ENCODE measurements around the gene ERBB4.
A peak's percentile ranks its signal among the peaks of the same experiment; 100 is the strongest.

Gene ERBB4

DNA sequence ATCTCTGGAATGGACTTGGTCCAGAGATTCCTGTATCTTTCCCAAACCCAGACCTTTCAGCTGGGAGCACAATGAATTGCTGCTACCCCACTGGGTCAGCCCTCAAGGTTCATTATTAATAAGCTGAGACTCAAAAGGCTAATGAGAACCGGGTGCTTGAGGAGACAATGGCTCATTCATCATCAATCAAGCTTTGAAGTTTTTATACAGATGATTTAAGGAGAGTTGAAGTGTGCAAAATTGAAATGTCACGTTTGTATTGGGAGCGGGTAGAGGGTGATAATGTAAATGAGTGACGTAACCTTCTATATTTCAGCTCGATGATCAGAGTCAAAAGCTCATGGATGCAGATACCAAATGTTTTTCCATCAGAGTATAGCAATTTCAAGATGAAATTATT lies 744.9 kb downstream of the ERBB4 start:
- H3K4me3 ChIP-seq (ENCODE audit: low read length in 2 of 2), result no peak overlapping the region
- H2BK120ac ChIP-seq (ENCODE audit: low read depth, low read length), result no peak overlapping the region
- no peaks in the 10 kb centered on the region for H3K36me3 ChIP-seq (replicated peaks in 1 of 2; ENCODE audit: control insufficient read depth in 2 of 2, insufficient read depth in 2 of 2, low read length in 2 of 2)
- whole genome bisulfite sequencing, 2 donors (ENCODE audit: extremely low coverage in 2 of 2, insufficient read length in 2 of 2, insufficient replicate concordance in 1 of 2), result no CpG with 5 or more reads among the region's 5 CpGs
- H3K27ac ChIP-seq (replicated peaks; ENCODE audit: low read length), result no peak overlapping the region
- no peak overlapping the region for H4K91ac ChIP-seq (ENCODE audit: low read depth, low read length, poor library complexity)
- H3K4ac ChIP-seq (ENCODE audit: low read length), result no peak overlapping the region
- H2AK5ac ChIP-seq (ENCODE audit: low read depth, low read length), result no peak overlapping the region
- H2BK5ac ChIP-seq (ENCODE audit: low read length), result no peak overlapping the region
- H3K23ac ChIP-seq (ENCODE audit: low read depth, low read length, poor library complexity), result no peak overlapping the region
- H2BK15ac ChIP-seq (ENCODE audit: low read length), result no peak overlapping the region
- H3K4me2 ChIP-seq (ENCODE audit: insufficient read depth, low read length, poor library complexity, severe bottlenecking), result no peak overlapping the region
- H3K27me3 ChIP-seq (ENCODE audit: control insufficient read depth in 3 of 3, insufficient read depth in 3 of 3, low read depth in 1 of 3, low read length in 3 of 3), result no peaks in the 10 kb centered on the region
- H3K18ac ChIP-seq (ENCODE audit: low read length), result no peak overlapping the region
- H3K79me1 ChIP-seq (ENCODE audit: low read depth, low read length), result no peaks in the 10 kb centered on the region
- H3K9ac ChIP-seq (ENCODE audit: low read depth, low read length, poor library complexity), result no peak overlapping the region
- H3K9me3 ChIP-seq (replicated peaks in 1 of 2; ENCODE audit: control insufficient read depth in 2 of 2, insufficient read depth in 1 of 2, low read depth in 1 of 2, low read length in 2 of 2), result no peaks in the 10 kb centered on the region
- no peak overlapping the region for H2BK12ac ChIP-seq (ENCODE audit: low read length)
- peaks cover 0 to 1% of the 10 kb centered on the region in 2 donors for H3K4me1 ChIP-seq (ENCODE audit: control insufficient read depth in 2 of 2, insufficient read depth in 1 of 2, low read depth in 1 of 2, low read length in 2 of 2)
- no peak overlapping the region for H3K14ac ChIP-seq (ENCODE audit: low read length)
- no peak for DNase-seq (ENCODE audit: low spot score)
- H4K8ac ChIP-seq (ENCODE audit: low read depth, low read length), result no peak overlapping the region
- no peak overlapping the region for H2AFZ ChIP-seq (ENCODE audit: low read length)

DNA sequence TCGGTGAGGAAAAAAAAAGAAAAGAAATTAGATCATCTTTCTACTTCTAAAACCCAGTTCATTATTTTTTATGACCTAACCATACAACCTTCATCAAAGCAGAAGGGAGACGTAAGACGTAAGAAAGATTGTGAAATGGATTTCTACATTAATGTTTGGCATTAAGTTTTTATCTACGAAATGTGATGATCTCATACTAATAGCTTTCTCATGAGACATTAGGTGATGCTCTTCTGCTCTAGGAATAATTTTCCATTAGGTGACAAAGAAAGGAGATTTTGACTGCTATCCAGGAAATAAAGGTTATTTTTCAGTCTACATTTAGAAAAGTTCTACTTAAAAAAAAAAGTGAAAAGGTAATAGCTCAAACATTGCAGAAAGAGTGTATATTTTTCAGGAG lies 748.6 kb downstream of the ERBB4 start:
- Histone ChIP-seq H3K14ac (ENCODE audit: low read length) (no peak overlapping the region), H2BK5ac (ENCODE audit: low read length) (no peak overlapping the region), H3K9me3 (replicated peaks in 1 of 2; ENCODE audit: control insufficient read depth in 2 of 2, insufficient read depth in 1 of 2, low read depth in 1 of 2, low read length in 2 of 2) (no peaks in the 10 kb centered on the region), H2AFZ (ENCODE audit: low read length) (no peak overlapping the region), H2AK5ac (ENCODE audit: low read depth, low read length) (no peak overlapping the region), H3K36me3 (replicated peaks in 1 of 2; ENCODE audit: control insufficient read depth in 2 of 2, insufficient read depth in 2 of 2, low read length in 2 of 2) (no peaks in the 10 kb centered on the region), H3K4me3 (ENCODE audit: low read length in 2 of 2) (no peak overlapping the region), H3K27me3 (ENCODE audit: control insufficient read depth in 3 of 3, insufficient read depth in 3 of 3, low read depth in 1 of 3, low read length in 3 of 3) (no peaks in the 10 kb centered on the region), H3K79me1 (ENCODE audit: low read depth, low read length) (no peaks in the 10 kb centered on the region), H3K4ac (ENCODE audit: low read length) (no peak overlapping the region), H3K4me1 (ENCODE audit: control insufficient read depth in 2 of 2, insufficient read depth in 1 of 2, low read depth in 1 of 2, low read length in 2 of 2) (peaks cover 0 to 1% of the 10 kb centered on the region in 2 donors), H3K4me2 (ENCODE audit: insufficient read depth, low read length, poor library complexity, severe bottlenecking) (no peak overlapping the region), H3K27ac (replicated peaks; ENCODE audit: low read length) (no peak overlapping the region), H3K18ac (ENCODE audit: low read length) (no peak overlapping the region), H2BK12ac (ENCODE audit: low read length) (no peak overlapping the region), H4K8ac (ENCODE audit: low read depth, low read length) (no peak overlapping the region), H2BK15ac (ENCODE audit: low read length) (no peak overlapping the region), H4K91ac (ENCODE audit: low read depth, low read length, poor library complexity) (no peak overlapping the region), H3K23ac (ENCODE audit: low read depth, low read length, poor library complexity) (no peak overlapping the region), H2BK120ac (ENCODE audit: low read depth, low read length) (no peak overlapping the region), H3K9ac (ENCODE audit: low read depth, low read length, poor library complexity) (no peak overlapping the region)
- no peak for DNase-seq (ENCODE audit: low spot score)
- WGBS, 2 donors (ENCODE audit: extremely low coverage in 2 of 2, insufficient read length in 2 of 2, insufficient replicate concordance in 1 of 2), result no CpG with 5 or more reads among the region's 4 CpGs

DNA sequence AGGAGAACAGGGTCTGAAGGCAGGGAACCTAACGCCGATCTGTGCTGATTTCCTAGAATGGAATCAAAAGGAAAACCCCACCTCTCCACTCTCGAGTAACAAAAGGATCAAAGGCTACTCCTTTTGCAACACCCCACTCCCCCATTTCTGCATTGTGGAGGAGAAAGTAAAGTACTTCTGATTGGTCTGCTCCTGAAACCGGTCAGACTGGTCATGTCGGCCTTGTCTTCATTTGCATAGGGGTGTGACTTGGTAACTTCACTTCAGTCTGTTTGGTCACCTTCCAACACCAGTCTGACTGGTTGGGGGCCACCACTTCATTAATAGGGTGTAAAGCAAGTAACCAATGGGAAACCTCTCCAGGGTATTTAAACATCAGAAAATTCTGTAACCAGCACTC lies 771.9 kb downstream of the ERBB4 start:
- H3K27me3 ChIP-seq (ENCODE audit: control insufficient read depth in 3 of 3, insufficient read depth in 3 of 3, low read depth in 1 of 3, low read length in 3 of 3), result no peaks in the 10 kb centered on the region
- no peak for DNase-seq (ENCODE audit: low spot score)
- no CpG with 5 or more reads among the region's 5 CpGs for WGBS, 2 donors (ENCODE audit: extremely low coverage in 2 of 2, insufficient read length in 2 of 2, insufficient replicate concordance in 1 of 2)

DNA sequence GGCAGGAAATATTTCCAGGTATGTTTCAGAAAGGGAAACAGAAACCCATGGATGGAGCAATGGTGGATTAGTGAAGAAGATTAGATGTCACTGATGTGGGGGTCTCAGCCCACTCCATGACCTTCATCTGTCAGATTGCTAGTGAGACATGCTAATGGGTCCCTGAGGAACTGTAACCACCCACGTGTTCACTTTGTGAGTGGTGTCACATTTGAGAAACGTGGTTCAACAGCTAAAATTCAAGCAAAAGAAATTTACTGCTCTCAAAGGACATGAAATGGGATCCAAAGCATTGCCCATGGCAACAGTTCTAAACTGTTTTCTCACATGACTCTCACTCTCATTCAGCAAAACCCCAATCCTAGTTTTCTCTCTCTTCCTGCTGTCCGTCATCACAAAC lies 776.1 kb downstream of the ERBB4 start:
- Histone ChIP-seq H3K18ac (ENCODE audit: low read length) (no peak overlapping the region), H3K36me3 (replicated peaks in 1 of 2; ENCODE audit: control insufficient read depth in 2 of 2, insufficient read depth in 2 of 2, low read length in 2 of 2) (no peaks in the 10 kb centered on the region), H2BK12ac (ENCODE audit: low read length) (no peak overlapping the region), H3K4me1 (ENCODE audit: control insufficient read depth in 2 of 2, insufficient read depth in 1 of 2, low read depth in 1 of 2, low read length in 2 of 2) (peaks cover 0 to 9% of the 10 kb centered on the region in 2 donors), H3K23ac (ENCODE audit: low read depth, low read length, poor library complexity) (no peak overlapping the region), H3K14ac (ENCODE audit: low read length) (no peak overlapping the region), H3K27me3 (ENCODE audit: control insufficient read depth in 3 of 3, insufficient read depth in 3 of 3, low read depth in 1 of 3, low read length in 3 of 3) (no peaks in the 10 kb centered on the region), H3K4me3 (ENCODE audit: low read length in 2 of 2) (no peak overlapping the region), H3K9ac (ENCODE audit: low read depth, low read length, poor library complexity) (no peak overlapping the region), H3K4ac (ENCODE audit: low read length) (no peak overlapping the region), H2BK5ac (ENCODE audit: low read length) (no peak overlapping the region), H2BK15ac (ENCODE audit: low read length) (no peak overlapping the region), H2AK5ac (ENCODE audit: low read depth, low read length) (no peak overlapping the region), H3K9me3 (replicated peaks in 1 of 2; ENCODE audit: control insufficient read depth in 2 of 2, insufficient read depth in 1 of 2, low read depth in 1 of 2, low read length in 2 of 2) (peaks cover 0 to 1% of the 10 kb centered on the region in 2 donors), H2AFZ (ENCODE audit: low read length) (peak overlapping the region; percentile 0), H4K91ac (ENCODE audit: low read depth, low read length, poor library complexity) (no peak overlapping the region), H2BK120ac (ENCODE audit: low read depth, low read length) (no peak overlapping the region), H3K79me1 (ENCODE audit: low read depth, low read length) (no peaks in the 10 kb centered on the region), H3K27ac (replicated peaks; ENCODE audit: low read length) (no peak overlapping the region), H4K8ac (ENCODE audit: low read depth, low read length) (no peak overlapping the region), H3K4me2 (ENCODE audit: insufficient read depth, low read length, poor library complexity, severe bottlenecking) (no peak overlapping the region)
- no peak for DNase-seq (ENCODE audit: low spot score)
- no CpG with 5 or more reads among the region's 3 CpGs for WGBS, 2 donors (ENCODE audit: extremely low coverage in 2 of 2, insufficient read length in 2 of 2, insufficient replicate concordance in 1 of 2)

More for the DNA sequence above, 771.9 kb downstream of the ERBB4 start:
- no peak overlapping the region for H2AFZ ChIP-seq (ENCODE audit: low read length)
- H3K18ac ChIP-seq (ENCODE audit: low read length), result no peak overlapping the region
- H2BK120ac ChIP-seq (ENCODE audit: low read depth, low read length), result no peak overlapping the region
- no peak overlapping the region for H4K91ac ChIP-seq (ENCODE audit: low read depth, low read length, poor library complexity)
- no peak overlapping the region for H3K4me3 ChIP-seq (ENCODE audit: low read length in 2 of 2)
- no peak overlapping the region for H2BK12ac ChIP-seq (ENCODE audit: low read length)
- no peak overlapping the region for H3K14ac ChIP-seq (ENCODE audit: low read length)
- no peak overlapping the region for H3K4me2 ChIP-seq (ENCODE audit: insufficient read depth, low read length, poor library complexity, severe bottlenecking)
- H3K9ac ChIP-seq (ENCODE audit: low read depth, low read length, poor library complexity), result no peak overlapping the region
- no peaks in the 10 kb centered on the region for H3K36me3 ChIP-seq (replicated peaks in 1 of 2; ENCODE audit: control insufficient read depth in 2 of 2, insufficient read depth in 2 of 2, low read length in 2 of 2)
- no peak overlapping the region for H2BK5ac ChIP-seq (ENCODE audit: low read length)
- peaks cover 0 to 9% of the 10 kb centered on the region in 2 donors for H3K4me1 ChIP-seq (ENCODE audit: control insufficient read depth in 2 of 2, insufficient read depth in 1 of 2, low read depth in 1 of 2, low read length in 2 of 2)
- no peak overlapping the region for H2AK5ac ChIP-seq (ENCODE audit: low read depth, low read length)
- no peak overlapping the region for H2BK15ac ChIP-seq (ENCODE audit: low read length)
- no peak overlapping the region for H3K4ac ChIP-seq (ENCODE audit: low read length)
- no peaks in the 10 kb centered on the region for H3K79me1 ChIP-seq (ENCODE audit: low read depth, low read length)
- H4K8ac ChIP-seq (ENCODE audit: low read depth, low read length), result no peak overlapping the region
- peaks cover 0 to 11% of the 10 kb centered on the region in 2 donors for H3K9me3 ChIP-seq (replicated peaks in 1 of 2; ENCODE audit: control insufficient read depth in 2 of 2, insufficient read depth in 1 of 2, low read depth in 1 of 2, low read length in 2 of 2)
- no peak overlapping the region for H3K27ac ChIP-seq (replicated peaks; ENCODE audit: low read length)
- no peak overlapping the region for H3K23ac ChIP-seq (ENCODE audit: low read depth, low read length, poor library complexity)

All from neuronal stem cell (in vitro differentiated cells).